GM18502 (cell line): Measurements from ENCODE around the gene LRRN2.
"Not testable (repeated sequence)": the region's sequence is repeated elsewhere in the genome, so short reads cannot be mapped to it uniquely, and the experiment has no call there.

Experiments used
- ATAC-seq: cut with Tn5 transposase; IDR thresholded peaks from one replicate; pipeline ENCODE4 v1.9.1; 2021; ENCODE audit warnings: mild to moderate bottlenecking; ENCODE audit not compliant: unreplicated experiment, poor library complexity

LRRN2 gene

GRCh38 chr1:204634260-204634910 lies 51.2 kb downstream of the LRRN2 start:
- ATAC-seq: no peak

- ATAC-seq: no peak
These were observed 51.9 kb downstream of the LRRN2 start for GRCh38 chr1:204633665-204634064.

GRCh38 chr1:204630132-204630905 lies 55.2 kb downstream of the LRRN2 start:
- ATAC-seq: no peak

- not testable (repeated sequence) for ATAC-seq
These were observed 56.1 kb downstream of the LRRN2 start for GRCh38 chr1:204629459-204629858.

GRCh38 chr1:204628868-204629267 lies 56.7 kb downstream of the LRRN2 start:
- ATAC-seq: no peak

GRCh38 chr1:204627436-204627835 lies 58.1 kb downstream of the LRRN2 start:
- no peak for ATAC-seq

- ATAC-seq: no peak
These were observed 59.2 kb downstream of the LRRN2 start for GRCh38 chr1:204626381-204626780.

GRCh38 chr1:204624631-204625216 lies 60.8 kb downstream of the LRRN2 start:
- ATAC-seq: no peak

- ATAC-seq: no peak
These were observed 61.6 kb downstream of the LRRN2 start for GRCh38 chr1:204623894-204624361.

- ATAC-seq: no peak
These were observed 62.1 kb downstream of the LRRN2 start for GRCh38 chr1:204623365-204623893.

GRCh38 chr1:204621996-204622395 lies 63.5 kb downstream of the LRRN2 start:
- ATAC-seq: no peak

GRCh38 chr1:204621396-204621795 lies 64.1 kb downstream of the LRRN2 start:
- no peak for ATAC-seq

- no peak for ATAC-seq
These were observed 65.8 kb downstream of the LRRN2 start for GRCh38 chr1:204619721-204620120.

GRCh38 chr1:204618148-204618760 lies 67.3 kb downstream of the LRRN2 start:
- no peak for ATAC-seq

GRCh38 chr1:204617256-204618147 lies 68.0 kb downstream of the LRRN2 start:
- ATAC-seq: no peak

GRCh38 chr1:204616641-204617040 lies 68.9 kb downstream of the LRRN2 start:
- ATAC-seq: no peak

GRCh38 chr1:204615881-204616280 lies 69.7 kb downstream of the LRRN2 start:
- ATAC-seq: no peak

- no peak for ATAC-seq
These were observed 71.9 kb downstream of the LRRN2 start for GRCh38 chr1:204613636-204614035.

GRCh38 chr1:204612326-204612725 lies 73.2 kb downstream of the LRRN2 start:
- no peak for ATAC-seq

- ATAC-seq: no peak
These were observed 74.5 kb downstream of the LRRN2 start for GRCh38 chr1:204611036-204611435.
